ENCODE data around the gene AP1M2. TPM values are rescaled to one million over a fixed set of nuclear protein-coding genes. Genes with fewer than 3 reads are reported as not detected.

The AP1M2 gene
- total and polyA plus RNA-seq, 4 donors: 0.05 to 15.0 TPM; not detected in 2

DNA sequence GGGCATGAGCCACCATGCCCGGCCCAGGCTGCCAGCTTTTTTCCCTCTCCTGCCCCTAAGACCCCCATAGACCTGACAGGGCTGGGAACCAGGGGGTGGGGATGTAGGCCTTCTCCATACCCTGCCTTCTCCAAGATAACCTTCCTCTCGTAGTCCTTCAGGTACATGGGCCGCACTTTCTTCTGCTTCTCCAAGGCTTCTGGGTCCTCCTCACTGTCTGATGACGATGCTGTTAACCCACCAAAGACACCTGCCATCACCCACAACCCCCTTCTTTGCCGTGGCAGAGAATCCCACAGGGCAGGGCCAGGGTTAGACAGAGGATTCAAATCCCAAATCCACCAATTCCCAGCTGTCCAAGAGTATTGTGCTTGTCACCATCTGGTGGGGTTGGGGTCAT lies 24.5 kb downstream of the AP1M2 start:
- no peak for DNase-seq
- 83 to 89% methylated on average over 5 of the region's 5 CpGs for WGBS, 2 donors
- no peaks in the 10 kb centered on the region for H3K9me3 ChIP-seq (ENCODE audit: control insufficient read depth, low read length)
- no peak overlapping the region for H3K4me3 ChIP-seq (ENCODE audit: low read length in 2 of 2)
- H3K36me3 ChIP-seq (ENCODE audit: control insufficient read depth in 1 of 2, insufficient read depth in 2 of 2, low read length in 1 of 2): no peaks in the 10 kb centered on the region
- no peaks in the 10 kb centered on the region for H3K4me1 ChIP-seq (ENCODE audit: control insufficient read depth in 1 of 2, insufficient read depth in 2 of 2, low read length in 2 of 2)
- ATAC-seq (ENCODE audit: low FRiP score): no peak
- intact Hi-C loops (cut with DNase I): no loop called here
- H3K27ac ChIP-seq (ENCODE audit: low read depth in 1 of 2, low read length in 2 of 2): no peak overlapping the region
- no peaks in the 10 kb centered on the region for H3K27me3 ChIP-seq (ENCODE audit: control insufficient read depth in 1 of 2, insufficient read depth in 2 of 2, low read length in 1 of 2)

DNA sequence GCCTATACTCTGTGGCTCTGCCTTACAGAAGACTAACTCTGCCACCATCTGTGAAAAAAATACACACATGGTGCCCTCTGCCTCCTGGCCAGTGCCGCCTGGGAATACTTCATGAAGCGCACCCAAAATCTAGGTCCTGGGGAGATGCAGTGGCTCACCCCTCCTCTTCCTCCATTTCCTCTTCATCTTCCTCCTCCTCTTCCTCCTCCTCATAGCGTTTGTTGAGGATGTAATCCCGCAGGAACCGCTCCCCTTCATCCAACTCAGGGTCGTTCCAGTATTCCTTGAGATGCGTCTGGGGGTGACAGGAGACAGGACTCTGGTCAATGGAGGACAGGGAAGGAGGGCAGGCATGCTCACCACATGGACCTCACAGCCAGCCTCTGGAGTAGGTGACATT lies 27.0 kb downstream of the AP1M2 start:
- no peak for ATAC-seq (ENCODE audit: low FRiP score)
- 89 to 92% methylated on average over 7 of the region's 7 CpGs for WGBS, 2 donors
- H3K27me3 ChIP-seq (ENCODE audit: control insufficient read depth in 1 of 2, insufficient read depth in 2 of 2, low read length in 1 of 2): no peaks in the 10 kb centered on the region
- no peaks in the 10 kb centered on the region for H3K4me1 ChIP-seq (ENCODE audit: control insufficient read depth in 1 of 2, insufficient read depth in 2 of 2, low read length in 2 of 2)
- no peak overlapping the region for H3K27ac ChIP-seq (ENCODE audit: low read depth in 1 of 2, low read length in 2 of 2)
- H3K36me3 ChIP-seq (ENCODE audit: control insufficient read depth in 1 of 2, insufficient read depth in 2 of 2, low read length in 1 of 2): no peaks in the 10 kb centered on the region
- no peak for DNase-seq
- H3K4me3 ChIP-seq (ENCODE audit: low read length in 2 of 2): no peak overlapping the region
- H3K9me3 ChIP-seq (ENCODE audit: control insufficient read depth, low read length): no peaks in the 10 kb centered on the region
- intact Hi-C loops (cut with DNase I): no loop called here

- Histone ChIP-seq H3K9me3 (ENCODE audit: control insufficient read depth, low read length) (no peaks in the 10 kb centered on the region), H3K4me3 (ENCODE audit: low read length in 2 of 2) (no peak overlapping the region), H3K27ac (ENCODE audit: low read depth in 1 of 2, low read length in 2 of 2) (no peak overlapping the region), H3K4me1 (ENCODE audit: control insufficient read depth in 1 of 2, insufficient read depth in 2 of 2, low read length in 2 of 2) (no peaks in the 10 kb centered on the region), H3K36me3 (ENCODE audit: control insufficient read depth in 1 of 2, insufficient read depth in 2 of 2, low read length in 1 of 2) (no peaks in the 10 kb centered on the region), H3K27me3 (ENCODE audit: control insufficient read depth in 1 of 2, insufficient read depth in 2 of 2, low read length in 1 of 2) (no peaks in the 10 kb centered on the region)
- 91 to 94% methylated on average over 33 of the region's 33 CpGs for WGBS, 2 donors
- DNase-seq (no peak), ATAC-seq (ENCODE audit: low FRiP score) (no peak)
- intact Hi-C loops (cut with DNase I): no loop called here
These were observed 29.4 kb downstream of the AP1M2 start for GRCh38 chr19:10557603-10558197.

DNA sequence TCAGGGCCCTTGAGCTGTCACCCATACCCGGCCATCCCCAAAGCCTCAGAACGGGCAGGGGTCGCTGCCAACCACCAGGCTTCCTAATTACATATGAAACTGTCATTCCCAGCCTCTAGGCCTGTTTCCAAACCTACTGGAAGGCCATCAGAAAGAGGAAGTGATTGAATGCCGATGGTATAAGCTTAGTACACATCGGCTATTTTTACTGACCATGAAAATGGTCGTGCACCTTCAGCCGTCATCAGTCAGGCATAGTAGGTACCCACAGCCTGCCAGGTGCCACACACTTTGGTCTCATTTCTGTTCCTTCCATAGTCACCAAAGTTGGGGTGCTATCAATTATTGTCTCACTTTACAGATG lies 31.5 kb downstream of the AP1M2 start:
- Histone ChIP-seq H3K4me1 (ENCODE audit: control insufficient read depth in 1 of 2, insufficient read depth in 2 of 2, low read length in 2 of 2) (no peaks in the 10 kb centered on the region), H3K27me3 (ENCODE audit: control insufficient read depth in 1 of 2, insufficient read depth in 2 of 2, low read length in 1 of 2) (no peaks in the 10 kb centered on the region), H3K36me3 (ENCODE audit: control insufficient read depth in 1 of 2, insufficient read depth in 2 of 2, low read length in 1 of 2) (no peaks in the 10 kb centered on the region), H3K9me3 (ENCODE audit: control insufficient read depth, low read length) (no peaks in the 10 kb centered on the region), H3K27ac (ENCODE audit: low read depth in 1 of 2, low read length in 2 of 2) (no peak overlapping the region), H3K4me3 (ENCODE audit: low read length in 2 of 2) (no peak overlapping the region)
- ATAC-seq (ENCODE audit: low FRiP score) (no peak), DNase-seq (no peak)
- WGBS, 2 donors: 74 to 75% methylated on average over 7 of the region's 7 CpGs
- intact Hi-C loops (cut with DNase I): no loop called here

GRCh38 chr19:10554760-10555609 lies 32.1 kb downstream of the AP1M2 start:
- no peak overlapping the region for H3K27ac ChIP-seq (ENCODE audit: low read depth in 1 of 2, low read length in 2 of 2)
- intact Hi-C loops (cut with DNase I): no loop called here
- ATAC-seq (ENCODE audit: low FRiP score): no peak
- WGBS, 2 donors: 80 to 82% methylated on average over 27 to 30 of the region's 30 CpGs
- no peak overlapping the region for H3K4me3 ChIP-seq (ENCODE audit: low read length in 2 of 2)
- H3K9me3 ChIP-seq (ENCODE audit: control insufficient read depth, low read length): no peaks in the 10 kb centered on the region
- no peaks in the 10 kb centered on the region for H3K27me3 ChIP-seq (ENCODE audit: control insufficient read depth in 1 of 2, insufficient read depth in 2 of 2, low read length in 1 of 2)
- no peaks in the 10 kb centered on the region for H3K36me3 ChIP-seq (ENCODE audit: control insufficient read depth in 1 of 2, insufficient read depth in 2 of 2, low read length in 1 of 2)
- no peaks in the 10 kb centered on the region for H3K4me1 ChIP-seq (ENCODE audit: control insufficient read depth in 1 of 2, insufficient read depth in 2 of 2, low read length in 2 of 2)
- no peak for DNase-seq

GRCh38 chr19:10553943-10554381 lies 33.1 kb downstream of the AP1M2 start:
- Histone ChIP-seq H3K27ac (ENCODE audit: low read depth in 1 of 2, low read length in 2 of 2) (no peak overlapping the region), H3K4me3 (ENCODE audit: low read length in 2 of 2) (no peak overlapping the region), H3K27me3 (ENCODE audit: control insufficient read depth in 1 of 2, insufficient read depth in 2 of 2, low read length in 1 of 2) (no peaks in the 10 kb centered on the region), H3K9me3 (ENCODE audit: control insufficient read depth, low read length) (no peaks in the 10 kb centered on the region), H3K4me1 (ENCODE audit: control insufficient read depth in 1 of 2, insufficient read depth in 2 of 2, low read length in 2 of 2) (no peaks in the 10 kb centered on the region), H3K36me3 (ENCODE audit: control insufficient read depth in 1 of 2, insufficient read depth in 2 of 2, low read length in 1 of 2) (no peaks in the 10 kb centered on the region)
- WGBS, 2 donors: 61 to 69% methylated on average over 12 of the region's 12 CpGs
- no peak for ATAC-seq (ENCODE audit: low FRiP score)
- intact Hi-C loops (cut with DNase I): no loop called here
- DNase-seq: peak in 1 of 2 donors; percentile 57

DNA sequence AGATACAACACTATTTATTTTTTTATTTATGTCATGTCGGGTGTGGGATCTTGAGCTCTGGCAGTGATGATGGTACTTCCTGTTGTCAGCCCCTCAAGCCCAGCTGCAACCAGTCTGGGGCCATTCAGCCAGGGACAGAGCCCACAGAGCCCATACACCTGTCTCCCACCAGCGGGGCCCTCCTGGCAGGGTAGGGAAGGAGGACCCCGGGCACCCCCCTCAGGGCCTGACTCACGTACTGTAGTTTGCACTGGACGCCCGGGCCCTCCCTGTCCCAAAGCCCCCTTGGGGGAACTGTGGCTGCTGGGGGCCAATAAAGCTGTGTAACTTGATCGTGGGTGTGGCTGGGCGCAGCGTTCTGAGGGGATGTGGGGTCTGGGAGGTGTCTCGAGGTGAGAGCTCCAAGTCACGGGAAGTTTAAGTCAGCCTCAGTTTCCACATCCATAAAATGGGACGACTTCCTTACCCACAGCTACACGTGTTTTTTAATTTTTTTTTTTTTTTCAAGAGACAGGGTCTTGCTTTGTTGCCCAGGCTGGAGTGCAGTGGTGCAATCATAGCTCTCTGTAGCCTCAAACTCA lies 33.9 kb downstream of the AP1M2 start:
- Histone ChIP-seq H3K9me3 (ENCODE audit: control insufficient read depth, low read length) (no peaks in the 10 kb centered on the region), H3K4me1 (ENCODE audit: control insufficient read depth in 1 of 2, insufficient read depth in 2 of 2, low read length in 2 of 2) (no peaks in the 10 kb centered on the region), H3K4me3 (ENCODE audit: low read length in 2 of 2) (no peak overlapping the region), H3K36me3 (ENCODE audit: control insufficient read depth in 1 of 2, insufficient read depth in 2 of 2, low read length in 1 of 2) (no peaks in the 10 kb centered on the region), H3K27ac (ENCODE audit: low read depth in 1 of 2, low read length in 2 of 2) (no peak overlapping the region), H3K27me3 (ENCODE audit: control insufficient read depth in 1 of 2, insufficient read depth in 2 of 2, low read length in 1 of 2) (no peaks in the 10 kb centered on the region)
- no peak for ATAC-seq (ENCODE audit: low FRiP score)
- intact Hi-C loops (cut with DNase I): no loop called here
- 78% methylated on average over 13 of the region's 13 CpGs for WGBS, 2 donors
- no peak for DNase-seq

GRCh38 chr19:10552510-10553053 lies 34.5 kb downstream of the AP1M2 start:
- ATAC-seq (ENCODE audit: low FRiP score): peak; percentile 53
- H3K36me3 ChIP-seq (ENCODE audit: control insufficient read depth in 1 of 2, insufficient read depth in 2 of 2, low read length in 1 of 2): no peaks in the 10 kb centered on the region
- no peak for DNase-seq

More at GRCh38 chr19:10552510-10553053, 34.5 kb downstream of the AP1M2 start:
- no peaks in the 10 kb centered on the region for H3K4me1 ChIP-seq (ENCODE audit: control insufficient read depth in 1 of 2, insufficient read depth in 2 of 2, low read length in 2 of 2)
- no peaks in the 10 kb centered on the region for H3K27me3 ChIP-seq (ENCODE audit: control insufficient read depth in 1 of 2, insufficient read depth in 2 of 2, low read length in 1 of 2)
- H3K9me3 ChIP-seq (ENCODE audit: control insufficient read depth, low read length): no peaks in the 10 kb centered on the region
- no peak overlapping the region for H3K27ac ChIP-seq (ENCODE audit: low read depth in 1 of 2, low read length in 2 of 2)
- H3K4me3 ChIP-seq (ENCODE audit: low read length in 2 of 2): no peak overlapping the region
- intact Hi-C loops (cut with DNase I): no loop called here
- 77 to 82% methylated on average over 12 of the region's 12 CpGs for WGBS, 2 donors
